Fibroblast of the aortic adventitia (primary cell): ENCODE measurements around the gene PTPRC. TPM values are rescaled to one million over a fixed set of nuclear protein-coding genes. Genes with fewer than 3 reads are reported as not detected.
A peak's percentile ranks its signal among the peaks of the same experiment; 100 is the strongest.

Experiments used
- DNase-seq: peaks from one replicate; pipeline ENCODE4 v3.0.0-alpha.2; 2010; ENCODE audit warnings: low read depth
- H3K4me3 ChIP-seq: 2 replicates; pipeline ENCODE4 v1.5.1; 2011; ENCODE audit warnings: low read depth, mild to moderate bottlenecking, control low read depth, low read length, moderate library complexity
- CTCF ChIP-seq: IDR thresholded peaks from 2 replicates; pipeline ENCODE4 v1.5.1; 2011; ENCODE audit warnings: mild to moderate bottlenecking, low read length, control low read depth, inconsistent platforms; ENCODE audit not compliant: insufficient read depth
- total RNA-seq: library from RNA; depleted of rRNA; stranded (reverse); fragments of >200 nt; gene quantifications from 2 replicates; pipeline ENCODE4 v1.2.3, GENCODE V29; 2012; ENCODE audit warnings: low replicate concordance

The PTPRC gene
- total RNA-seq, 1 donor = 0.09 TPM

GRCh38 chr1:198671136-198671535, 32.3 kb downstream of the PTPRC start:
- no peak for DNase-seq

GRCh38 chr1:198672124-198672523, 33.3 kb downstream of the PTPRC start:
- DNase-seq = peak; percentile 40
- TF ChIP-seq CTCF = no peak
- no peak overlapping the region for H3K4me3 ChIP-seq

More at GRCh38 chr1:198671136-198671535, 32.3 kb downstream of the PTPRC start:
- H3K4me3 ChIP-seq = no peak overlapping the region
- TF ChIP-seq CTCF = no peak

- H3K4me3 ChIP-seq = no peak overlapping the region
- no peak for DNase-seq
- no peak for TF ChIP-seq CTCF
These were observed 35.2 kb downstream of the PTPRC start for GRCh38 chr1:198674009-198674408.

GRCh38 chr1:198676253-198676652, 37.4 kb downstream of the PTPRC start:
- TF ChIP-seq CTCF = no peak
- H3K4me3 ChIP-seq = no peak overlapping the region
- no peak for DNase-seq

GRCh38 chr1:198677027-198677426, 38.2 kb downstream of the PTPRC start:
- H3K4me3 ChIP-seq = no peak overlapping the region
- DNase-seq = no peak
- TF ChIP-seq CTCF = no peak

- TF ChIP-seq CTCF = no peak
- no peak overlapping the region for H3K4me3 ChIP-seq
- no peak for DNase-seq
These were observed 39.0 kb downstream of the PTPRC start for GRCh38 chr1:198677871-198678270.

- TF ChIP-seq CTCF = no peak
- H3K4me3 ChIP-seq = no peak overlapping the region
- DNase-seq = no peak
These were observed 39.5 kb downstream of the PTPRC start for GRCh38 chr1:198678301-198678836.
